Esophagus (tissue), 2 donors: Measurements from ENCODE around the gene CIBAR2. TPM values are rescaled to one million over a fixed set of nuclear protein-coding genes. Genes with fewer than 3 reads are reported as not detected.

Experiments used
- H3K27ac ChIP-seq, 2 donors: one replicate each; pipeline ENCODE4 v1.5.1; 2013; ENCODE audit warnings: low read depth in 2 of 2, mild to moderate bottlenecking in 2 of 2, inconsistent platforms in 1 of 2, low read length in 1 of 2, moderate library complexity in 1 of 2
- H3K27me3 ChIP-seq, 2 donors: one replicate each; pipeline ENCODE4 v1.6.1; 2013; ENCODE audit warnings: low read length in 2 of 2, control low read depth in 1 of 2, mild to moderate bottlenecking in 1 of 2; ENCODE audit not compliant: insufficient read depth in 2 of 2, control insufficient read depth in 1 of 2
- H3K36me3 ChIP-seq, 2 donors: one replicate each; pipeline ENCODE4 v1.6.1; 2013; ENCODE audit warnings: low read length in 1 of 2; ENCODE audit not compliant: control insufficient read depth in 2 of 2, insufficient read depth in 2 of 2
- H3K4me1 ChIP-seq, 2 donors: one replicate each; pipeline ENCODE4 v1.6.1; 2013; ENCODE audit warnings: low read length in 1 of 2; ENCODE audit not compliant: control insufficient read depth in 2 of 2, insufficient read depth in 2 of 2
- H3K4me3 ChIP-seq, 2 donors: one replicate each; pipeline ENCODE4 v1.5.1; 2013; ENCODE audit warnings: low read length in 2 of 2, mild to moderate bottlenecking in 2 of 2, low read depth in 1 of 2, moderate library complexity in 1 of 2
- H3K9me3 ChIP-seq, 2 donors: one replicate each; pipeline ENCODE4 v1.6.1; 2013; ENCODE audit warnings: mild to moderate bottlenecking in 2 of 2, low read depth in 1 of 2, low read length in 1 of 2, moderate library complexity in 1 of 2; ENCODE audit not compliant: control insufficient read depth in 2 of 2, insufficient read depth in 1 of 2
- WGBS, 2 donors: extraction: QIAGEN DNeasy Blood & Tissue Kit; methylation state at CpG; one replicate each; pipeline ENCODE4 v1.1.7; 2013; 5-methylcytosine and 5-hydroxymethylcytosine counted together
- polyA plus RNA-seq, 2 donors: library from polyadenylated mRNA; stranded (reverse); fragments of 200-250 nt; gene quantifications; one replicate each; pipeline ENCODE4 v1.2.3, GENCODE V29; 2013
- donor health status: healthy with polysubstance abuse.
- donor health status: Bipolar disorder and iron deficiency.

The CIBAR2 gene
- polyA plus RNA-seq, 2 donors, result not detected

- Histone ChIP-seq H3K36me3 (no peaks in the 10 kb centered on the region), H3K4me1 (peaks cover 0 to 3% of the 10 kb centered on the region in 2 donors), H3K27ac (no peak overlapping the region), H3K9me3 (no peaks in the 10 kb centered on the region), H3K4me3 (no peak overlapping the region), H3K27me3 (no peaks in the 10 kb centered on the region)
- 96 to 99% methylated on average over 19 of the region's 19 CpGs for WGBS, 2 donors
Observed at GRCh38 chr16:85110105-85110504, 2.2 kb downstream of the CIBAR2 start.

- Histone ChIP-seq H3K27me3 (no peaks in the 10 kb centered on the region), H3K27ac (no peak overlapping the region), H3K4me1 (peaks cover 0 to 8% of the 10 kb centered on the region in 2 donors), H3K9me3 (no peaks in the 10 kb centered on the region), H3K36me3 (no peaks in the 10 kb centered on the region), H3K4me3 (no peak overlapping the region)
- 84 to 86% methylated on average over 11 of the region's 11 CpGs for WGBS, 2 donors
Observed at GRCh38 chr16:85107532-85107931, 4.7 kb downstream of the CIBAR2 start.

GRCh38 chr16:85107083-85107482 is 5.2 kb downstream of the CIBAR2 start:
- Histone ChIP-seq H3K9me3 (no peaks in the 10 kb centered on the region), H3K27me3 (no peaks in the 10 kb centered on the region), H3K27ac (no peak overlapping the region), H3K4me1 (peaks cover 0 to 8% of the 10 kb centered on the region in 2 donors), H3K4me3 (no peak overlapping the region), H3K36me3 (no peaks in the 10 kb centered on the region)
- WGBS, 2 donors, result 79 to 86% methylated on average over 9 of the region's 9 CpGs

GRCh38 chr16:85105475-85105874 is 6.8 kb downstream of the CIBAR2 start:
- 58 to 63% methylated on average over 5 of the region's 5 CpGs for WGBS, 2 donors
- H3K27ac ChIP-seq, result no peak overlapping the region
- no peak overlapping the region for H3K4me3 ChIP-seq

GRCh38 chr16:85104821-85105391 is 7.4 kb downstream of the CIBAR2 start:
- Histone ChIP-seq H3K36me3 (no peaks in the 10 kb centered on the region), H3K27me3 (no peaks in the 10 kb centered on the region), H3K9me3 (no peaks in the 10 kb centered on the region), H3K4me1 (peaks cover 0 to 8% of the 10 kb centered on the region in 2 donors), H3K4me3 (no peak overlapping the region), H3K27ac (no peak overlapping the region)
- 38 to 57% methylated on average over 11 of the region's 11 CpGs for WGBS, 2 donors

More at GRCh38 chr16:85105475-85105874, 6.8 kb downstream of the CIBAR2 start:
- H3K27me3 ChIP-seq, result no peaks in the 10 kb centered on the region
- H3K4me1 ChIP-seq, result peaks cover 0 to 8% of the 10 kb centered on the region in 2 donors
- H3K36me3 ChIP-seq, result no peaks in the 10 kb centered on the region
- H3K9me3 ChIP-seq, result no peaks in the 10 kb centered on the region

GRCh38 chr16:85104147-85104546 is 8.1 kb downstream of the CIBAR2 start:
- 79 to 81% methylated on average over 12 of the region's 12 CpGs for WGBS, 2 donors
- Histone ChIP-seq H3K4me3 (no peak overlapping the region), H3K9me3 (no peaks in the 10 kb centered on the region), H3K36me3 (no peaks in the 10 kb centered on the region), H3K27me3 (no peaks in the 10 kb centered on the region), H3K27ac (no peak overlapping the region), H3K4me1 (peaks cover 0 to 8% of the 10 kb centered on the region in 2 donors)

GRCh38 chr16:85103114-85104079 is 8.9 kb downstream of the CIBAR2 start:
- no peaks in the 10 kb centered on the region for H3K27me3 ChIP-seq
- WGBS, 2 donors, result 81 to 84% methylated on average over 23 of the region's 23 CpGs
- H3K4me3 ChIP-seq, result no peak overlapping the region
- H3K4me1 ChIP-seq, result peaks cover 0 to 8% of the 10 kb centered on the region in 2 donors
- no peak overlapping the region for H3K27ac ChIP-seq
- no peaks in the 10 kb centered on the region for H3K36me3 ChIP-seq
- H3K9me3 ChIP-seq, result no peaks in the 10 kb centered on the region

GRCh38 chr16:85101956-85102630 is 10.2 kb downstream of the CIBAR2 start:
- H3K9me3 ChIP-seq, result no peaks in the 10 kb centered on the region
- H3K27ac ChIP-seq, result no peak overlapping the region
- H3K27me3 ChIP-seq, result no peaks in the 10 kb centered on the region
- H3K4me3 ChIP-seq, result no peak overlapping the region
- H3K4me1 ChIP-seq, result peaks cover 0 to 8% of the 10 kb centered on the region in 2 donors
- 71 to 77% methylated on average over 11 of the region's 11 CpGs for WGBS, 2 donors
- no peaks in the 10 kb centered on the region for H3K36me3 ChIP-seq

GRCh38 chr16:85100265-85100664 is 12.0 kb downstream of the CIBAR2 start:
- WGBS, 2 donors, result 92% methylated on average over 10 of the region's 10 CpGs
- no peaks in the 10 kb centered on the region for H3K36me3 ChIP-seq

More at GRCh38 chr16:85100265-85100664, 12.0 kb downstream of the CIBAR2 start:
- Histone ChIP-seq H3K27ac (no peak overlapping the region), H3K4me3 (no peak overlapping the region), H3K9me3 (no peaks in the 10 kb centered on the region), H3K27me3 (no peaks in the 10 kb centered on the region), H3K4me1 (peaks cover 0 to 6% of the 10 kb centered on the region in 2 donors)
